Keratinocyte (primary cell): Measurements from ENCODE around the gene PRKCA. TPM values are rescaled to one million over a fixed set of nuclear protein-coding genes. Genes with fewer than 3 reads are reported as not detected.
A peak's percentile ranks its signal among the peaks of the same experiment; 100 is the strongest.

Experiments used
- DNase-seq: peaks from one replicate; pipeline ENCODE4 v3.0.0-alpha.2; 2011; ENCODE audit warnings: low read depth, missing footprints, low spot score
- FAIRE-seq: peaks from 2 replicates; lab custom pipeline; 2011; peaks lifted over from hg19 to GRCh38; lab: Jason Lieb, UNC
- H2AFZ ChIP-seq: 2 replicates; pipeline ENCODE4 v1.6.0; 2012; ENCODE audit warnings: low read length, control low read depth, inconsistent platforms; ENCODE audit not compliant: control insufficient read depth
- H3K27ac ChIP-seq: 2 replicates; pipeline ENCODE4 v1.5.1; 2011; ENCODE audit warnings: low read length; ENCODE audit not compliant: control insufficient read depth, insufficient read depth
- H3K27me3 ChIP-seq: 3 replicates; pipeline ENCODE4 v1.6.0; 2011; ENCODE audit warnings: low read length; ENCODE audit not compliant: control insufficient read depth, insufficient read depth; ENCODE audit errors: extremely low read depth
- H3K36me3 ChIP-seq, 2 experiments: 2 replicates in 1 of 2; 3 replicates in 1 of 2; pipeline ENCODE4 v1.5.1; 2011; ENCODE audit warnings: low read length in 2 of 2, mild to moderate bottlenecking in 1 of 2; ENCODE audit not compliant: control insufficient read depth in 2 of 2, insufficient read depth in 2 of 2; ENCODE audit errors: extremely low read depth in 1 of 2
- H3K4me1 ChIP-seq: 3 replicates; pipeline ENCODE4 v1.5.1; 2011; ENCODE audit warnings: low read length; ENCODE audit not compliant: control insufficient read depth, insufficient read depth; ENCODE audit errors: extremely low read depth
- H3K4me2 ChIP-seq: 3 replicates; pipeline ENCODE4 v1.6.0; 2011; ENCODE audit warnings: low read depth, low read length; ENCODE audit not compliant: control insufficient read depth, insufficient read depth; ENCODE audit errors: extremely low read depth
- H3K4me3 ChIP-seq, 3 experiments: fragments of 200-600 bp in 1 of 3; sonication (generic) in 1 of 3; 2 replicates in 2 of 3; 3 replicates in 1 of 3; pipeline ENCODE4 v1.5.1; 2011 to 2016; ENCODE audit warnings: low read length in 3 of 3, mild to moderate bottlenecking in 3 of 3, control low read depth in 2 of 3, inconsistent platforms in 1 of 3, low read depth in 1 of 3, mixed read lengths in 1 of 3, mixed run types in 1 of 3, moderate library complexity in 1 of 3; ENCODE audit not compliant: control insufficient read depth in 2 of 3, insufficient read depth in 2 of 3; ENCODE audit errors: extremely low read depth in 1 of 3
- H3K79me2 ChIP-seq: 2 replicates; pipeline ENCODE4 v1.6.0; 2012; ENCODE audit warnings: low read length; ENCODE audit not compliant: control insufficient read depth, insufficient read depth
- H3K9ac ChIP-seq: 3 replicates; pipeline ENCODE4 v1.6.0; 2011; ENCODE audit warnings: low read length; ENCODE audit not compliant: control insufficient read depth, insufficient read depth; ENCODE audit errors: extremely low read depth
- H3K9me1 ChIP-seq: 3 replicates; pipeline ENCODE4 v1.6.0; 2011; ENCODE audit warnings: low read length; ENCODE audit not compliant: control insufficient read depth, insufficient read depth; ENCODE audit errors: extremely low read depth
- H3K9me3 ChIP-seq: 2 replicates; pipeline ENCODE4 v1.5.1; 2012; ENCODE audit warnings: low read depth, low read length; ENCODE audit not compliant: control insufficient read depth
- H4K20me1 ChIP-seq: 3 replicates; pipeline ENCODE4 v1.6.0; 2011; ENCODE audit warnings: low read length; ENCODE audit not compliant: control insufficient read depth, insufficient read depth; ENCODE audit errors: extremely low read depth
- CTCF ChIP-seq, 3 experiments: IDR thresholded peaks in 1 of 3; conservative IDR thresholded peaks in 1 of 3; optimal IDR thresholded peaks in 1 of 3; 2 replicates in 2 of 3; 3 replicates in 1 of 3; pipeline versions ENCODE3 to v1.5.1; 2011; ENCODE audit warnings: low read length in 3 of 3, mild to moderate bottlenecking in 3 of 3, moderate library complexity in 2 of 3, control low read depth in 1 of 3, inconsistent platforms in 1 of 3; ENCODE audit not compliant: insufficient read depth in 2 of 3; ENCODE audit errors: extremely low read depth in 1 of 3
- EZH2 ChIP-seq: IDR thresholded peaks from one replicate; pipeline ENCODE4 v1.6.1; 2012; ENCODE audit warnings: inconsistent platforms, mild to moderate bottlenecking, low read length, moderate library complexity
- dilution Hi-C: fragments of 300-500 bp; cut with MboI; formaldehyde crosslinking; loops from one replicate; pipeline ENCODE4 v1.7.0; 2020; ENCODE audit warnings: low sequenced_read_pairs; ENCODE audit not compliant: extremely low pct_ligation_motif_present
- polyA plus RNA-seq, 5 experiments: library from polyadenylated mRNA; depleted of rRNA in 3 of 5; stranded (reverse) in 3 of 5; stranded (forward) in 1 of 5; unstranded in 1 of 5; fragments of >200 nt; gene quantifications; 1 replicate in 1 of 5; 2 replicates in 3 of 5; 3 replicates in 1 of 5; pipeline versions ENCODE4 v1.2.1 to v1.2.3, GENCODE V29; 2011 to 2012; ENCODE audit warnings: missing spikeins in 2 of 5, low read depth in 1 of 5, low replicate concordance in 1 of 5

The PRKCA gene
- polyA plus RNA-seq, 1 donor (not counting 4 experiments of a cell fraction or from before 2014, with no cell fraction given), result 3.6 TPM

- no peaks in the 10 kb centered on the region for H3K27me3 ChIP-seq
- H3K4me1 ChIP-seq, result no peaks in the 10 kb centered on the region
- H3K9me1 ChIP-seq, result no peaks in the 10 kb centered on the region
- no peak overlapping the region for H2AFZ ChIP-seq
- no peak overlapping the region for H3K27ac ChIP-seq
- no peak for FAIRE-seq
- no peaks in the 10 kb centered on the region for H4K20me1 ChIP-seq
- H3K9me3 ChIP-seq, result no peaks in the 10 kb centered on the region
- H3K4me3 ChIP-seq, result no peak overlapping the region
- H3K36me3 ChIP-seq, result no peaks in the 10 kb centered on the region
- TF ChIP-seq CTCF (optimal IDR thresholded peaks at IDR 0.05 in 1 of 3, IDR thresholded peaks at IDR 0.05 in 1 of 3, conservative IDR thresholded peaks at IDR 0.05 in 1 of 3; ENCODE audit: extremely low read depth in 1 of 3, insufficient read depth in 2 of 3, low read length in 3 of 3) (no peak), EZH2 (no peak)
- no peak for DNase-seq
- dilution Hi-C loops, result no loop called here
- no peak overlapping the region for H3K9ac ChIP-seq
- no peak overlapping the region for H3K4me2 ChIP-seq
- no peaks in the 10 kb centered on the region for H3K79me2 ChIP-seq
These were observed 14.5 kb upstream of the PRKCA start for GRCh38 chr17:66287911-66288310.

- no peaks in the 10 kb centered on the region for H3K36me3 ChIP-seq
- no peak overlapping the region for H3K4me3 ChIP-seq
- H3K9me1 ChIP-seq, result no peaks in the 10 kb centered on the region
- dilution Hi-C loops, result no loop called here
- FAIRE-seq, result no peak
- H3K27ac ChIP-seq, result no peak overlapping the region
- H3K27me3 ChIP-seq, result no peaks in the 10 kb centered on the region
- H3K9me3 ChIP-seq, result no peaks in the 10 kb centered on the region
- no peak overlapping the region for H3K4me2 ChIP-seq
- no peak overlapping the region for H3K9ac ChIP-seq
- H2AFZ ChIP-seq, result no peak overlapping the region
- no peaks in the 10 kb centered on the region for H4K20me1 ChIP-seq
- peak in 1 of 3 experiments; percentile 10 for TF ChIP-seq CTCF (optimal IDR thresholded peaks at IDR 0.05 in 1 of 3, IDR thresholded peaks at IDR 0.05 in 1 of 3, conservative IDR thresholded peaks at IDR 0.05 in 1 of 3; ENCODE audit: extremely low read depth in 1 of 3, insufficient read depth in 2 of 3, low read length in 3 of 3)
- TF ChIP-seq EZH2, result no peak
- DNase-seq, result no peak
- H3K79me2 ChIP-seq, result no peaks in the 10 kb centered on the region
- no peaks in the 10 kb centered on the region for H3K4me1 ChIP-seq
These were observed 12.2 kb upstream of the PRKCA start for GRCh38 chr17:66290101-66290722.
